SK-N-SH (cell line): ENCODE results near the gene LRRC51. TPM values are rescaled to one million over a fixed set of nuclear protein-coding genes. Genes with fewer than 3 reads are reported as not detected.

Experiments
- CTCF ChIA-PET: fragments of 300-600, 350-600 bp; formaldehyde crosslinking; extraction: SDS; loops from one replicate; lab custom pipeline; 2021; lab: Yijun Ruan, JAX
- POLR2A ChIA-PET: fragments of 350-600 bp; sonication (Branson Sonifier 250); formaldehyde crosslinking; extraction: SDS; loops from one replicate; lab custom pipeline; 2020; ENCODE audit warnings: antibody characterized with exemption, inconsistent platforms; lab: Yijun Ruan, JAX
- DNase-seq: peaks from one replicate; pipeline ENCODE4 v3.0.0; 2012
- H2AFZ ChIP-seq: fragments of 200-600 bp; sonication (generic); 2 replicates; pipeline ENCODE4 v1.8.1; 2016; ENCODE audit warnings: antibody characterized with exemption, mild to moderate bottlenecking, low read depth
- H3F3A ChIP-seq: fragments of 200-600 bp; sonication (generic); replicated peaks from 2 replicates; pipeline ENCODE3; 2016; ENCODE audit warnings: antibody characterized with exemption, mild to moderate bottlenecking; ENCODE audit not compliant: insufficient read depth
- H3K27ac ChIP-seq, 2 experiments: fragments of 200-500 bp in 1 of 2; fragments of 200-600 bp in 1 of 2; sonication (Bioruptor generic) in 1 of 2; sonication (generic), shearing (Covaris generic) in 1 of 2; 2 replicates each; pipeline versions ENCODE4 v1.5.1 to v1.6.1; 2014 to 2016; ENCODE audit warnings: low read depth in 2 of 2, inconsistent platforms in 1 of 2, low read length in 1 of 2, mild to moderate bottlenecking in 1 of 2, mixed read lengths in 1 of 2
- H3K27me3 ChIP-seq: fragments of 200-600 bp; sonication (generic), shearing (Covaris generic); 2 replicates; pipeline ENCODE4 v1.6.1; 2016; ENCODE audit warnings: mixed run types; ENCODE audit not compliant: insufficient read depth
- H3K36me3 ChIP-seq, 2 experiments: fragments of 200-500 bp in 1 of 2; fragments of 200-600 bp in 1 of 2; sonication (Bioruptor generic) in 1 of 2; sonication (generic) in 1 of 2; replicated peaks in 1 of 2; 2 replicates each; pipeline versions ENCODE3 to v1.5.1; 2014 to 2016; ENCODE audit warnings: low read length in 1 of 2, mild to moderate bottlenecking in 1 of 2; ENCODE audit not compliant: insufficient read depth in 2 of 2, control insufficient read depth in 1 of 2
- H3K4me1 ChIP-seq, 2 experiments: fragments of 200-500 bp in 1 of 2; fragments of 200-600 bp in 1 of 2; sonication (Bioruptor generic) in 1 of 2; sonication (generic), shearing (Covaris generic) in 1 of 2; 2 replicates each; pipeline versions ENCODE4 v1.5.1 to v1.6.1; 2014 to 2016; ENCODE audit warnings: low read depth in 1 of 2, low read length in 1 of 2, mixed run types in 1 of 2; ENCODE audit not compliant: insufficient read depth in 2 of 2, control insufficient read depth in 1 of 2
- H3K4me2 ChIP-seq: fragments of 200-600 bp; sonication (generic), shearing (Covaris generic); 2 replicates; pipeline ENCODE4 v1.6.1; 2017; ENCODE audit warnings: mixed run types
- H3K4me3 ChIP-seq, 2 experiments: fragments of 200-500 bp in 1 of 2; fragments of 200-600 bp in 1 of 2; sonication (Bioruptor generic) in 1 of 2; sonication (generic), shearing (Covaris generic) in 1 of 2; 2 replicates each; pipeline versions ENCODE4 v1.5.1 to v1.8.1; 2014 to 2016; ENCODE audit warnings: low read depth in 2 of 2, inconsistent platforms in 1 of 2, low read length in 1 of 2, mild to moderate bottlenecking in 1 of 2, mixed read lengths in 1 of 2, moderate library complexity in 1 of 2
- H3K79me2 ChIP-seq: fragments of 200-600 bp; sonication (generic); 2 replicates; pipeline ENCODE4 v1.8.1; 2017; ENCODE audit warnings: mild to moderate bottlenecking; ENCODE audit not compliant: insufficient read depth
- H3K9ac ChIP-seq: fragments of 200-600 bp; sonication (generic); 2 replicates; pipeline ENCODE4 v1.6.1; 2017; ENCODE audit warnings: mixed run types
- H3K9me2 ChIP-seq: fragments of 200-600 bp; sonication (generic); 2 replicates; pipeline ENCODE4 v1.6.1; 2017; ENCODE audit warnings: mixed run types
- H3K9me3 ChIP-seq: fragments of 200-600 bp; sonication (generic); 2 replicates; pipeline ENCODE4 v1.6.1; 2017; ENCODE audit warnings: mixed run types, mild to moderate bottlenecking, moderate library complexity
- H4K20me1 ChIP-seq: fragments of 200-600 bp; sonication (generic); 2 replicates; pipeline ENCODE4 v1.6.1; 2017; ENCODE audit warnings: mild to moderate bottlenecking, mixed run types; ENCODE audit not compliant: insufficient read depth
- EZH2phosphoT487 ChIP-seq: fragments of 200-600 bp; sonication (generic); IDR thresholded peaks from 2 replicates; pipeline ENCODE4 v1.6.1; 2017; ENCODE audit warnings: low read depth, mixed run types, mild to moderate bottlenecking, antibody characterized with exemption, moderate library complexity, borderline replicate concordance
- GATA2 ChIP-seq: sonication (generic); formaldehyde crosslinking; IDR thresholded peaks from 2 replicates; pipeline ENCODE4 v1.5.0; 2020; ENCODE audit warnings: mild to moderate bottlenecking, missing genetic modification reagents
- IRF3 ChIP-seq: fragments of 150-350 bp; IDR thresholded peaks from 2 replicates; pipeline ENCODE4 v1.6.1; 2016; ENCODE audit warnings: mild to moderate bottlenecking, low read depth, low read length
- MXI1 ChIP-seq: IDR thresholded peaks from 2 replicates; pipeline ENCODE4 v1.6.1; 2012; ENCODE audit warnings: mild to moderate bottlenecking, low read depth, low read length, improper control_type of control experiment
- NFIC ChIP-seq: IDR thresholded peaks from 2 replicates; pipeline ENCODE4 v1.4.0; 2012; ENCODE audit warnings: borderline replicate concordance
- PBX3 ChIP-seq: IDR thresholded peaks from 2 replicates; pipeline ENCODE4; 2012
- RCOR1 ChIP-seq: fragments of 150-350 bp; IDR thresholded peaks from 2 replicates; pipeline ENCODE4 v1.6.1; 2017; ENCODE audit warnings: antibody characterized with exemption, low read length
- REST ChIP-seq: IDR thresholded peaks from 2 replicates; pipeline ENCODE4 v1.6.1; 2012; ENCODE audit warnings: mild to moderate bottlenecking, low read depth, low read length, moderate library complexity
- RXRA ChIP-seq: IDR thresholded peaks from 2 replicates; pipeline ENCODE4 v1.4.0; 2012; ENCODE audit warnings: low read depth, mild to moderate bottlenecking, borderline replicate concordance
- SIN3A ChIP-seq: IDR thresholded peaks from 2 replicates; pipeline ENCODE4 v1.6.1; 2012; ENCODE audit warnings: low read depth, mild to moderate bottlenecking, low read length, moderate library complexity, borderline replicate concordance
- USF2 ChIP-seq: fragments of 150-350 bp; IDR thresholded peaks from 2 replicates; pipeline ENCODE4 v1.6.1; 2017; ENCODE audit warnings: antibody characterized with exemption, low read length, low read depth, borderline replicate concordance
- YY1 ChIP-seq: IDR thresholded peaks from 2 replicates; pipeline ENCODE4 v1.4.0; 2012; ENCODE audit warnings: low read depth, mild to moderate bottlenecking
- ZBTB33 ChIP-seq: IDR thresholded peaks from 2 replicates; pipeline ENCODE4 v1.4.0; 2012; ENCODE audit warnings: low read depth, borderline replicate concordance
- WGBS: methylation state at CpG from one replicate; pipeline ENCODE4 v1.1.6; 2017; ENCODE audit warnings: low lambda C conversion rate; 5-methylcytosine and 5-hydroxymethylcytosine counted together
- polyA plus RNA-seq, 3 experiments: library from polyadenylated mRNA; depleted of rRNA; stranded (reverse); fragments of >200 nt; gene quantifications; 2 replicates each; pipeline ENCODE4 v1.2.3, GENCODE V29; 2012

LRRC51 gene
- polyA plus RNA-seq, 1 of the 3 experiments (the other 2 are of a cell fraction): 7.3 TPM

GRCh38 chr11:72127923-72128322 lies 47.3 kb downstream of the LRRC51 start:
- no peak overlapping the region for H3K9ac ChIP-seq
- H3K27me3 ChIP-seq: peaks cover 4% of the 10 kb centered on the region; the same call in 1 of the 2 replicates
- no peaks in the 10 kb centered on the region for H3K4me1 ChIP-seq
- H3K79me2 ChIP-seq: no peaks in the 10 kb centered on the region
- 36% methylated on average over 2 of the region's 2 CpGs for WGBS
- H3K9me3 ChIP-seq: peaks cover 5% of the 10 kb centered on the region; the same call in 1 of the 2 replicates
- no peak for DNase-seq
- H3K4me2 ChIP-seq: no peak overlapping the region
- H3K9me2 ChIP-seq: no peaks in the 10 kb centered on the region
- H3K36me3 ChIP-seq: no peaks in the 10 kb centered on the region
- TF ChIP-seq REST (no peak), YY1 (no peak), GATA2 (CRISPR knock-in tag) (no peak), USF2 (no peak), EZH2phosphoT487 (no peak), SIN3A (no peak), IRF3 (no peak), ZBTB33 (no peak), RCOR1 (no peak), MXI1 (no peak), NFIC (no peak), RXRA (no peak), PBX3 (no peak)
- CTCF ChIA-PET: interaction anchor here (1.0 to 1.5 kb wide), 3 partner anchors 11 to 303 kb away, joined by 4 to 8 read pairs (median 5); no protein-coding TSS in a partner anchor
- H2AFZ ChIP-seq: no peak overlapping the region
- H4K20me1 ChIP-seq: no peaks in the 10 kb centered on the region
- H3F3A ChIP-seq: no peaks in the 10 kb centered on the region
- no peak overlapping the region for H3K27ac ChIP-seq
- no peak overlapping the region for H3K4me3 ChIP-seq
- POLR2A ChIA-PET: no interaction called here
